Loucy (cell line): Measurements from ENCODE around the gene TMEM203.

Experiments
- H2AFZ ChIP-seq: fragments of 200-600 bp; sonication (generic); 2 replicates; pipeline ENCODE4 v1.6.0; 2016; ENCODE audit warnings: antibody characterized with exemption, mild to moderate bottlenecking, low read length, moderate library complexity
- H3F3A ChIP-seq: fragments of 200-600 bp; 2 replicates; pipeline ENCODE4 v1.6.0; 2016; ENCODE audit warnings: antibody characterized with exemption, low read depth, mild to moderate bottlenecking
- H3K27me3 ChIP-seq: fragments of 200-600 bp; sonication (generic); 2 replicates; pipeline ENCODE4 v1.6.1; 2014; ENCODE audit warnings: low read length, mild to moderate bottlenecking; ENCODE audit not compliant: insufficient read depth, poor library complexity, severe bottlenecking
- H3K36me3 ChIP-seq: fragments of 200-600 bp; sonication (generic); 2 replicates; pipeline ENCODE4 v1.6.1; 2016; ENCODE audit warnings: low read length; ENCODE audit not compliant: insufficient read depth
- H3K4me1 ChIP-seq: fragments of 200-600 bp; sonication (generic); 2 replicates; pipeline ENCODE4 v1.5.1; 2014; ENCODE audit warnings: low read length, mild to moderate bottlenecking; ENCODE audit not compliant: insufficient read depth, poor library complexity, severe bottlenecking
- H3K4me2 ChIP-seq: fragments of 200-600 bp; sonication (generic); 2 replicates; pipeline ENCODE4 v1.6.0; 2014; ENCODE audit warnings: antibody characterized with exemption, low read length, low read depth, mild to moderate bottlenecking; ENCODE audit not compliant: poor library complexity, severe bottlenecking
- H3K4me3 ChIP-seq: fragments of 200-600 bp; sonication (generic); 2 replicates; pipeline ENCODE4 v1.5.1; 2014; ENCODE audit warnings: low read length, mild to moderate bottlenecking, mixed read lengths; ENCODE audit not compliant: poor library complexity, severe bottlenecking
- H3K79me2 ChIP-seq: fragments of 200-600 bp; sonication (generic); 2 replicates; pipeline ENCODE4 v1.6.1; 2014; ENCODE audit warnings: low read length; ENCODE audit not compliant: insufficient read depth
- H3K9ac ChIP-seq: fragments of 200-600 bp; sonication (generic); 2 replicates; pipeline ENCODE4 v1.6.0; 2014; ENCODE audit warnings: mild to moderate bottlenecking, low read depth, low read length, moderate library complexity; ENCODE audit not compliant: poor library complexity, severe bottlenecking
- H3K9me2 ChIP-seq: fragments of 200-600 bp; sonication (generic); replicated peaks from 2 replicates; pipeline ENCODE4 v1.6.1; 2016; ENCODE audit warnings: low read depth, low read length, mixed read lengths
- H3K9me3 ChIP-seq: fragments of 200-600 bp; sonication (generic); 2 replicates; pipeline ENCODE4 v1.6.1; 2014; ENCODE audit warnings: mild to moderate bottlenecking, antibody characterized with exemption, low read length, low read depth; ENCODE audit not compliant: insufficient read depth
- H4K20me1 ChIP-seq: fragments of 200-600 bp; sonication (generic); 2 replicates; pipeline ENCODE4 v1.6.0; 2014; ENCODE audit warnings: antibody characterized with exemption, low read length, mild to moderate bottlenecking; ENCODE audit not compliant: insufficient read depth, poor library complexity, severe bottlenecking
- EZH2phosphoT487 ChIP-seq: fragments of 200-600 bp; IDR thresholded peaks from 2 replicates; pipeline ENCODE4 v1.6.1; 2018; ENCODE audit warnings: antibody characterized with exemption, mild to moderate bottlenecking, moderate library complexity, borderline replicate concordance
- TF ChIP-seq, protein P1 (sequence below): fragments of 200-600 bp; sonication (generic); conservative IDR thresholded peaks from 2 replicates; pipeline ENCODE4 v1.5.1; 2014; ENCODE audit warnings: mild to moderate bottlenecking, antibody characterized with exemption, low read length

The TMEM203 gene

DNA sequence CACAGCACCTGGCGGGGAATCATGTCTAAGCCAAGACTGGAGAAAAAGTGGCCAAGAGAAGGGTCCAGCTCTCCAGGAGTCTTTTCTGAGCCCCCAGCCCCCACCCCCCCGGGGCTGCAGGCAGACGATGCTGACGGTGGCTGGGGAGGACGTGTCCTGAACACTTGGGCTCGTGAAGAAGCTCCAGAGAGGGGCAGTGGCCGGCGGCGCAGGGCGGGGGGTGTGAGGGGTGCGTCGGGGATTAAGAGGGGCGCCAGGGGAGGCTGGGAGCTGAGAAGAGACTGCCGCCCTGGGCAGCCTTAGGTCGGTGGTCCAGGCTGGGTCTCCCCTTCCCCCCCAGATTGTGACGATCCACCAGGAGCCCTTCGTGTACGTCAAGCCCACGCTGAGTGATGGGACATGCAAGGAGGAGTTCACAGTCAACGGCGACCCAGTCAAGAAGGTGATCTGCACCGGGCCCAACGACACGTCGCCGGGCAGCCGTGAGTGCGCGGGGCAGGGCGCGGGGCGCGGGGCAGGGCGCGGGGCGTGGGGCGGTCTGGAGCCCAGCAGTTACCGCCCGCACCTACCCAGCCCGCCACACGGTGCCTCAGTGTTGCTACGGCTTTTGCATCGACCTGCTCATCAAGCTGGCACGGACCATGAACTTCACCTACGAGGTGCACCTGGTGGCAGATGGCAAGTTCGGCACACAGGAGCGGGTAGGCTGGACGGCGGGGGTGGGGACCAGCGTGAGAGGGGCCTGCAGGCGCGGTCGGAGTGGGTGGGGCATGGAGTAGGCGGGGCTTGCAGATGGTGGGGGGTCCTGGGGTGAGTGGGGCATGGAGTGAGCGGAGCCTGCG is 44.5 kb downstream of the TMEM203 start:
- no peaks in the 10 kb centered on the region for H3F3A ChIP-seq
- no peaks in the 10 kb centered on the region for H3K79me2 ChIP-seq
- no peak overlapping the region for H2AFZ ChIP-seq
- no peak overlapping the region for H3K4me2 ChIP-seq
- no peak for TF ChIP-seq EZH2phosphoT487
- TF ChIP-seq, protein P1, sequence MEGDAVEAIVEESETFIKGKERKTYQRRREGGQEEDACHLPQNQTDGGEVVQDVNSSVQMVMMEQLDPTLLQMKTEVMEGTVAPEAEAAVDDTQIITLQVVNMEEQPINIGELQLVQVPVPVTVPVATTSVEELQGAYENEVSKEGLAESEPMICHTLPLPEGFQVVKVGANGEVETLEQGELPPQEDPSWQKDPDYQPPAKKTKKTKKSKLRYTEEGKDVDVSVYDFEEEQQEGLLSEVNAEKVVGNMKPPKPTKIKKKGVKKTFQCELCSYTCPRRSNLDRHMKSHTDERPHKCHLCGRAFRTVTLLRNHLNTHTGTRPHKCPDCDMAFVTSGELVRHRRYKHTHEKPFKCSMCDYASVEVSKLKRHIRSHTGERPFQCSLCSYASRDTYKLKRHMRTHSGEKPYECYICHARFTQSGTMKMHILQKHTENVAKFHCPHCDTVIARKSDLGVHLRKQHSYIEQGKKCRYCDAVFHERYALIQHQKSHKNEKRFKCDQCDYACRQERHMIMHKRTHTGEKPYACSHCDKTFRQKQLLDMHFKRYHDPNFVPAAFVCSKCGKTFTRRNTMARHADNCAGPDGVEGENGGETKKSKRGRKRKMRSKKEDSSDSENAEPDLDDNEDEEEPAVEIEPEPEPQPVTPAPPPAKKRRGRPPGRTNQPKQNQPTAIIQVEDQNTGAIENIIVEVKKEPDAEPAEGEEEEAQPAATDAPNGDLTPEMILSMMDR, result no peak
- no peak overlapping the region for H3K4me3 ChIP-seq
- no peaks in the 10 kb centered on the region for H3K9me3 ChIP-seq
- no peak overlapping the region for H3K9ac ChIP-seq
- no peaks in the 10 kb centered on the region for H4K20me1 ChIP-seq
- H3K27me3 ChIP-seq, result no peaks in the 10 kb centered on the region
- no peaks in the 10 kb centered on the region for H3K9me2 ChIP-seq
- H3K4me1 ChIP-seq, result peaks cover 28% of the 10 kb centered on the region
- no peaks in the 10 kb centered on the region for H3K36me3 ChIP-seq

DNA sequence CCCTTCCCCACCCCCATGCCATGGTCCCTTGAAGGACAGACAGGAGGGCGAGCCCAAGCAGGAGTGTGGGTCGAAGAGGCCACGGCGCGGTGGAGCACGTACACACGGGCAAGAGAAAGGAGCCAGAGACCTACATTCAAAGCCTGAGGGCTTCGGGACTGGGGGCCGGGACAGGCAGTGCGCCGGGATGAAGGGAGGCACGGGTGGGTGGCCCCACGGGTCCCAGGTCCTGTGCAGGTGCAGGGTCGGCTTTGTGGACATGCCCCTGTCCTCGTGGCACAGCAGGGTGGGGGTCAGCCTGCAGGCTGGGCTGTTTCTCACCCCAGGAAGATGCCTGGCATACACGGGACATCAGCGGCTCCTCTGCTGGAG is 45.4 kb downstream of the TMEM203 start:
- Histone ChIP-seq H3F3A (no peaks in the 10 kb centered on the region), H3K9ac (peak overlapping the region; percentile 54), H3K4me3 (no peak overlapping the region), H2AFZ (no peak overlapping the region), H4K20me1 (no peaks in the 10 kb centered on the region), H3K79me2 (no peaks in the 10 kb centered on the region), H3K36me3 (no peaks in the 10 kb centered on the region), H3K4me2 (peak overlapping the region; percentile 84), H3K27me3 (no peaks in the 10 kb centered on the region), H3K9me3 (no peaks in the 10 kb centered on the region), H3K4me1 (peaks cover 28% of the 10 kb centered on the region), H3K9me2 (no peaks in the 10 kb centered on the region)
- TF ChIP-seq, protein P1, result no peak
- no peak for TF ChIP-seq EZH2phosphoT487

DNA sequence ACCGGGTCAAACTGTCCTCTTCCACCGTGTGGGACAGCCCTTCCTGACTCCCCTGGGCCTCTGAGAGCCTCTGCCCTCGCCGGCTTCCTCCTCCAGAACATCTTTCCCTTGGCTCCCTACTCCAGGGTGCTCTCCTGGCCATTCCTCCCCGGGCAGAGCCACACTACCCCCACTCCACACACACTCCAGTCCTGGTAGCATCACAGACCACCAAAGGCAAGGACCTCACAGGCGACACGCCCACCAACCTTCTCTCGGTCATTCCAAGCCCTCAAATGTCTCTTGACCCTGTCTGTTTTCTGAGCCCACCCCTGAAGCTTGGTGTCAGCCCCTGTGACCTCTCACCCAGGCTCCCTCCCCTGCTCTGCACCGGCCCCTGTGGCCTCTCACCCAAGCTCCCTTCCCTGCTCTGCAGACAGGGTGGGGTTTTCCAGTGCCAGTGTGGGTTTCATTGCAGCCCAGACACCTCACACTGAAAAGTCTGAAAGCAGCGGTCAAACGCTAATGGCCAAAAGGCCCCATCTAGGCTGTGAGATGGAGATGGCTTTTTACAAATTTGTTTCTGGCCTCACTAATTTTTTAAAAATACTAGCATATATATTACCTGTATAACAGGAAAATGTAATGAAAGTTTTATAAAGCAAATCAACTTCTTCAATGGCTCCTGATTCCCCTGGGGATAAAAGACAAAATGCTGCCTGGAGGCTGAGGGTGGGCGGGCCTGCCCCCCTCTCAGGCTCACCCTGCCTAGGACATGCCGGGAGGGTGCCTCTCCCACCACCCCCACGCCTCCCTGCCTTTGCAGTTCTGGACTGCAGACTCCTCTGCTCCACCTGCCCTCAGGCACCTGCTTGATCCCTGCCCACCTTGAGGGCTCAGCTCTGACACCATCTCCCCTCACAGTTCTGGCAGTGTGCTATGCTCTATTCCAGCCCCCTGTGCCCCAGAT is 46.1 kb downstream of the TMEM203 start:
- H3K9ac ChIP-seq, result peak overlapping the region; percentile 54
- H3K9me2 ChIP-seq, result no peaks in the 10 kb centered on the region
- no peaks in the 10 kb centered on the region for H3F3A ChIP-seq
- no peaks in the 10 kb centered on the region for H3K9me3 ChIP-seq
- H3K4me2 ChIP-seq, result peak overlapping the region; percentile 84
- peak overlapping the region; percentile 55 for H3K4me3 ChIP-seq
- H3K27me3 ChIP-seq, result no peaks in the 10 kb centered on the region
- TF ChIP-seq EZH2phosphoT487, result no peak
- TF ChIP-seq, protein P1, result no peak
- peaks cover 28% of the 10 kb centered on the region for H3K4me1 ChIP-seq
- no peaks in the 10 kb centered on the region for H4K20me1 ChIP-seq
- H3K79me2 ChIP-seq, result no peaks in the 10 kb centered on the region
- H2AFZ ChIP-seq, result 0 out of 2 replicates have a peak overlapping the region, but pooled peaks have one; percentile 3
- no peaks in the 10 kb centered on the region for H3K36me3 ChIP-seq
